ENCODE results near the gene ACSM6.

ACSM6 gene

GRCh38 chr10:95277201-95277570, 83.1 kb downstream of the ACSM6 start:
- no peaks in the 10 kb centered on the region for H3K27me3 ChIP-seq (ENCODE audit: control insufficient read depth in 1 of 2, insufficient read depth in 2 of 2, low read length in 2 of 2)
- H3K9me3 ChIP-seq (ENCODE audit: control insufficient read depth in 1 of 2, low read length in 2 of 2): no peaks in the 10 kb centered on the region
- no peak overlapping the region for H3K9ac ChIP-seq (ENCODE audit: low read depth in 1 of 2, low read length in 2 of 2)
- H3K4me3 ChIP-seq (ENCODE audit: low read depth in 1 of 2, low read length in 2 of 2): no peak overlapping the region
- H3K27ac ChIP-seq (ENCODE audit: low read depth, low read length): no peak overlapping the region
- no peaks in the 10 kb centered on the region for H3K36me3 ChIP-seq (ENCODE audit: control insufficient read depth in 1 of 2, insufficient read depth in 2 of 2, low read length in 2 of 2)
- peaks cover 50 to 57% of the 10 kb centered on the region in 2 donors for H3K4me1 ChIP-seq (ENCODE audit: control insufficient read depth in 1 of 2, insufficient read depth in 2 of 2, low read length in 2 of 2)

- no peak overlapping the region for H3K4me3 ChIP-seq (ENCODE audit: low read depth in 1 of 2, low read length in 2 of 2)
- H3K36me3 ChIP-seq (ENCODE audit: control insufficient read depth in 1 of 2, insufficient read depth in 2 of 2, low read length in 2 of 2): no peaks in the 10 kb centered on the region
- H3K27me3 ChIP-seq (ENCODE audit: control insufficient read depth in 1 of 2, insufficient read depth in 2 of 2, low read length in 2 of 2): no peaks in the 10 kb centered on the region
- H3K9ac ChIP-seq (ENCODE audit: low read depth in 1 of 2, low read length in 2 of 2): no peak overlapping the region
- H3K9me3 ChIP-seq (ENCODE audit: control insufficient read depth in 1 of 2, low read length in 2 of 2): no peaks in the 10 kb centered on the region
- H3K27ac ChIP-seq (ENCODE audit: low read depth, low read length): no peak overlapping the region
- peaks cover 53 to 61% of the 10 kb centered on the region in 2 donors for H3K4me1 ChIP-seq (ENCODE audit: control insufficient read depth in 1 of 2, insufficient read depth in 2 of 2, low read length in 2 of 2)
Observed at GRCh38 chr10:95277614-95278013, 83.6 kb downstream of the ACSM6 start.

All from duodenal mucosa (tissue), 2 donors.